ENCODE results near the gene LSM10.

LSM10 gene

GRCh38 chr1:36382231-36382630, 15.5 kb downstream of the LSM10 start:
- DNase-seq, result no peak

- DNase-seq, result no peak
Measured at GRCh38 chr1:36381405-36381804, 16.3 kb downstream of the LSM10 start.

GRCh38 chr1:36380782-36381181, 16.9 kb downstream of the LSM10 start:
- DNase-seq, result no peak

- no peak for DNase-seq
Measured at GRCh38 chr1:36380143-36380619, 17.5 kb downstream of the LSM10 start.

- no peak for DNase-seq
Measured at GRCh38 chr1:36377791-36378492, 19.8 kb downstream of the LSM10 start.

GRCh38 chr1:36372617-36373016, 25.1 kb downstream of the LSM10 start:
- DNase-seq, result no peak

- peak; percentile 90 to 92 for DNase-seq
Measured at GRCh38 chr1:36369061-36369861, 28.4 kb downstream of the LSM10 start.

GRCh38 chr1:36367798-36368197, 29.9 kb downstream of the LSM10 start:
- no peak for DNase-seq

GRCh38 chr1:36367066-36367465, 30.6 kb downstream of the LSM10 start:
- DNase-seq, result no peak

- DNase-seq, result peak; percentile 40 to 48
Measured at GRCh38 chr1:36366091-36366661, 31.5 kb downstream of the LSM10 start.

GRCh38 chr1:36365381-36365780, 32.3 kb downstream of the LSM10 start:
- DNase-seq, result no peak

GRCh38 chr1:36359911-36360550, 37.7 kb downstream of the LSM10 start:
- no peak for DNase-seq

GRCh38 chr1:36359383-36359782, 38.3 kb downstream of the LSM10 start:
- DNase-seq, result no peak

GRCh38 chr1:36358514-36359084, 39.1 kb downstream of the LSM10 start:
- DNase-seq, result no peak

- DNase-seq, result no peak
Measured at GRCh38 chr1:36355811-36356210, 41.9 kb downstream of the LSM10 start.

- DNase-seq, result no peak
Measured at GRCh38 chr1:36354486-36354885, 43.2 kb downstream of the LSM10 start.

GRCh38 chr1:36352910-36353878, 44.5 kb downstream of the LSM10 start:
- no peak for DNase-seq

- DNase-seq, result no peak
Measured at GRCh38 chr1:36352125-36352909, 45.4 kb downstream of the LSM10 start.

- no peak for DNase-seq
Measured at GRCh38 chr1:36351227-36351977, 46.3 kb downstream of the LSM10 start.

GRCh38 chr1:36350659-36351226, 47.0 kb downstream of the LSM10 start:
- peak; percentile 45 to 54 for DNase-seq
